OCI-LY3 (cell line): ENCODE data around the gene PICALM.

Experiments
- CTCF ChIP-seq: fragments of 200-600, 300-600 bp; sonication (generic); IDR thresholded peaks from 2 replicates; pipeline ENCODE4 v1.5.1; 2014; ENCODE audit warnings: antibody characterized with exemption, low read length, low read depth
- EZH2phosphoT487 ChIP-seq: fragments of 200-600 bp; shearing (Covaris generic); IDR thresholded peaks from 2 replicates; pipeline ENCODE4 v1.6.1; 2018; ENCODE audit warnings: antibody characterized with exemption, mixed run types, low read depth

- TF ChIP-seq EZH2phosphoT487 (no peak), CTCF (no peak)
Observed at GRCh38 chr11:85976525-85976924, 92.4 kb downstream of the PICALM start.
